BE2C (cell line): ENCODE results near the gene FBLN1.

ENCODE experiments used
- DNase-seq: peaks from one replicate; pipeline ENCODE4 v3.0.0-alpha.2; 2020
- H3K27me3 ChIP-seq: fragments of 250-450 bp; sonication (Bioruptor Pico); 2 replicates; pipeline ENCODE4 v1.5.1; 2020; ENCODE audit warnings: mild to moderate bottlenecking
- H3K36me3 ChIP-seq: fragments of 250-450 bp; sonication (Bioruptor Pico); 2 replicates; pipeline ENCODE4 v1.5.1; 2020; ENCODE audit warnings: mild to moderate bottlenecking
- H3K4me1 ChIP-seq: fragments of 250-450 bp; sonication (Bioruptor Pico); 2 replicates; pipeline ENCODE4 v1.5.1; 2020
- H3K4me3 ChIP-seq: 2 replicates; pipeline ENCODE4 v1.5.1; 2011; ENCODE audit warnings: low read depth, low read length
- H3K9me3 ChIP-seq: fragments of 250-450 bp; sonication (Bioruptor Pico); 2 replicates; pipeline ENCODE4 v1.5.1; 2020
- CTCF ChIP-seq: IDR thresholded peaks from 2 replicates; pipeline ENCODE4 v1.5.1; 2012; ENCODE audit warnings: mild to moderate bottlenecking, low read depth, low read length

Gene FBLN1

GRCh38 chr22:45550891-45551290 lies 48.2 kb downstream of the FBLN1 start:
- TF ChIP-seq CTCF: no peak

GRCh38 chr22:45551310-45552016 lies 48.8 kb downstream of the FBLN1 start:
- TF ChIP-seq CTCF: no peak
- DNase-seq: no peak
- Histone ChIP-seq H3K4me3 (no peak overlapping the region), H3K4me1 (peaks cover 4% of the 10 kb centered on the region; the same call in 1 of the 2 replicates), H3K9me3 (no peaks in the 10 kb centered on the region), H3K27me3 (no peaks in the 10 kb centered on the region), H3K36me3 (no peaks in the 10 kb centered on the region)

More at GRCh38 chr22:45550891-45551290, 48.2 kb downstream of the FBLN1 start:
- Histone ChIP-seq H3K9me3 (no peaks in the 10 kb centered on the region), H3K4me3 (no peak overlapping the region), H3K36me3 (no peaks in the 10 kb centered on the region), H3K27me3 (no peaks in the 10 kb centered on the region), H3K4me1 (peaks cover 4% of the 10 kb centered on the region; the same call in 1 of the 2 replicates)
- no peak for DNase-seq

GRCh38 chr22:45552017-45552411 lies 49.3 kb downstream of the FBLN1 start:
- no peak for TF ChIP-seq CTCF
- no peaks in the 10 kb centered on the region for H3K27me3 ChIP-seq
- no peaks in the 10 kb centered on the region for H3K36me3 ChIP-seq
- no peaks in the 10 kb centered on the region for H3K9me3 ChIP-seq
- peaks cover 4% of the 10 kb centered on the region; the same call in 1 of the 2 replicates for H3K4me1 ChIP-seq
- DNase-seq: no peak
- H3K4me3 ChIP-seq: no peak overlapping the region

- Histone ChIP-seq H3K9me3 (no peaks in the 10 kb centered on the region), H3K4me3 (no peak overlapping the region), H3K36me3 (no peaks in the 10 kb centered on the region), H3K27me3 (no peaks in the 10 kb centered on the region), H3K4me1 (peaks cover 4% of the 10 kb centered on the region; the same call in 1 of the 2 replicates)
- no peak for DNase-seq
- no peak for TF ChIP-seq CTCF
Measured at GRCh38 chr22:45552580-45553350, 50.1 kb downstream of the FBLN1 start.

- H3K9me3 ChIP-seq: no peaks in the 10 kb centered on the region
- no peaks in the 10 kb centered on the region for H3K27me3 ChIP-seq
- peaks cover 4% of the 10 kb centered on the region; the same call in 1 of the 2 replicates for H3K4me1 ChIP-seq
- H3K36me3 ChIP-seq: no peaks in the 10 kb centered on the region
- peak; percentile 90 for DNase-seq
- peak; percentile 100 for TF ChIP-seq CTCF
- H3K4me3 ChIP-seq: no peak overlapping the region
Measured at GRCh38 chr22:45553351-45554039, 50.8 kb downstream of the FBLN1 start.

- no peaks in the 10 kb centered on the region for H3K36me3 ChIP-seq
- peaks cover 4% of the 10 kb centered on the region; the same call in 1 of the 2 replicates for H3K4me1 ChIP-seq
- no peaks in the 10 kb centered on the region for H3K9me3 ChIP-seq
- no peak for TF ChIP-seq CTCF
- no peak overlapping the region for H3K4me3 ChIP-seq
- no peak for DNase-seq
- H3K27me3 ChIP-seq: no peaks in the 10 kb centered on the region
Measured at GRCh38 chr22:45554040-45554406, 51.3 kb downstream of the FBLN1 start.
